HepG2 (cell line): ENCODE data around the gene KNG1. TPM values are rescaled to one million over a fixed set of nuclear protein-coding genes. Genes with fewer than 3 reads are reported as not detected.
A peak's percentile ranks its signal among the peaks of the same experiment; 100 is the strongest.

Experiments
- CEBPG ChIP-seq: IDR thresholded peaks from 2 replicates; pipeline ENCODE4 v1.6.1; 2016
- FOXJ3 ChIP-seq: sonication (generic); formaldehyde crosslinking; IDR thresholded peaks from 2 replicates; pipeline ENCODE4 v1.4.0; 2020; ENCODE audit warnings: missing genetic modification reagents, mild to moderate bottlenecking, borderline replicate concordance
- GPBP1L1 ChIP-seq: sonication (generic); formaldehyde crosslinking; IDR thresholded peaks from 2 replicates; pipeline ENCODE4 v1.5.0; 2020; ENCODE audit warnings: mild to moderate bottlenecking, missing genetic modification reagents
- HOXA9 ChIP-seq: sonication (generic); formaldehyde crosslinking; IDR thresholded peaks from 2 replicates; pipeline ENCODE4 v1.8.1; 2022; ENCODE audit warnings: missing genetic modification reagents, mild to moderate bottlenecking, moderate library complexity, borderline replicate concordance
- IRF9 ChIP-seq: sonication (generic); formaldehyde crosslinking; IDR thresholded peaks from 2 replicates; pipeline ENCODE4 v1.8.0; 2022; ENCODE audit warnings: missing genetic modification reagents, mild to moderate bottlenecking, borderline replicate concordance
- NFAT5 ChIP-seq: sonication (generic); formaldehyde crosslinking; IDR thresholded peaks from 2 replicates; pipeline ENCODE4 v1.4.0; 2020; ENCODE audit warnings: missing genetic modification reagents
- NPAS2 ChIP-seq: sonication (generic); formaldehyde crosslinking; IDR thresholded peaks from 2 replicates; pipeline ENCODE4 v1.8.0; 2022; ENCODE audit warnings: mild to moderate bottlenecking, missing genetic modification reagents, borderline replicate concordance
- RAD21 ChIP-seq: fragments of 450-650 bp; formaldehyde crosslinking; IDR thresholded peaks from 2 replicates; pipeline ENCODE4 v1.5.0; 2020; ENCODE audit warnings: mild to moderate bottlenecking
- TBX2 ChIP-seq: sonication (generic); formaldehyde crosslinking; IDR thresholded peaks from 2 replicates; pipeline ENCODE4 v1.5.0; 2020; ENCODE audit warnings: missing genetic modification reagents, mild to moderate bottlenecking, borderline replicate concordance
- ZBTB10 ChIP-seq: sonication (generic); formaldehyde crosslinking; IDR thresholded peaks from 2 replicates; pipeline ENCODE4 v1.4.0; 2020; ENCODE audit warnings: missing genetic modification reagents, borderline replicate concordance
- ZBTB37 ChIP-seq: sonication (generic); formaldehyde crosslinking; IDR thresholded peaks from 2 replicates; pipeline ENCODE4 v1.4.0; 2020; ENCODE audit warnings: mild to moderate bottlenecking, missing genetic modification reagents
- ZNF230 ChIP-seq: sonication (generic); formaldehyde crosslinking; IDR thresholded peaks from 2 replicates; pipeline ENCODE4 v1.4.0; 2020; ENCODE audit warnings: mild to moderate bottlenecking, missing genetic modification reagents
- ZNF451 ChIP-seq: sonication (generic); formaldehyde crosslinking; IDR thresholded peaks from 2 replicates; pipeline ENCODE4 v1.5.0; 2020; ENCODE audit warnings: mild to moderate bottlenecking, missing genetic modification reagents
- ZNF605 ChIP-seq: sonication (generic); formaldehyde crosslinking; IDR thresholded peaks from 2 replicates; pipeline ENCODE4 v1.8.0; 2022; ENCODE audit warnings: mild to moderate bottlenecking, missing genetic modification reagents
- ZSCAN20 ChIP-seq: sonication (generic); formaldehyde crosslinking; IDR thresholded peaks from 2 replicates; pipeline ENCODE4 v1.4.0; 2020; ENCODE audit warnings: missing genetic modification reagents, mild to moderate bottlenecking, borderline replicate concordance
- ZSCAN25 ChIP-seq: sonication (generic); formaldehyde crosslinking; IDR thresholded peaks from 2 replicates; pipeline ENCODE4 v1.8.0; 2022; ENCODE audit warnings: mild to moderate bottlenecking, missing genetic modification reagents
- polyA plus RNA-seq, 8 experiments: library from polyadenylated mRNA; depleted of rRNA in 3 of 8; stranded (reverse) in 7 of 8; unstranded in 1 of 8; fragments of >200 nt; fragmentation: Illumina TruSeq in 4 of 8; extraction: Trizol in 4 of 8; gene quantifications; 2 replicates each; pipeline versions ENCODE4 v1.2.1 to v1.2.3, GENCODE V29; 2011 to 2016; ENCODE audit warnings: low read depth in 4 of 8, missing spikeins in 1 of 8, mixed read lengths in 1 of 8; ENCODE audit not compliant: insufficient read depth in 1 of 8
- total RNA-seq, 5 experiments: library from RNA; depleted of rRNA; stranded (reverse); fragments of >200 nt; fragmentation: Illumina TruSeq; extraction: Trizol; gene quantifications; 2 replicates each; pipeline ENCODE4 v1.2.3, GENCODE V29; 2016; ENCODE audit warnings: low read depth in 1 of 5

Gene KNG1
- total and polyA plus RNA-seq, 2 of the 13 experiments (the other 11 are each of a cell fraction or from before 2014, with no cell fraction given), result 6.5 to 7.0 TPM

- TF ChIP-seq ZBTB10 (CRISPR knock-in tag) (peak; percentile 63; the same call in 1 of the 2 replicates), ZNF605 (CRISPR knock-in tag) (peak; percentile 92), FOXJ3 (CRISPR knock-in tag) (0 out of 2 replicates have a peak, but pooled peaks have one; percentile 16), HOXA9 (CRISPR knock-in tag) (0 out of 2 replicates have a peak, but pooled peaks have one; percentile 62), CEBPG (CRISPR knock-in tag) (no peak), ZSCAN25 (CRISPR knock-in tag) (0 out of 2 replicates have a peak, but pooled peaks have one; percentile 46), TBX2 (CRISPR knock-in tag) (peak; percentile 75), ZNF230 (CRISPR knock-in tag) (peak; percentile 54; the same call in 1 of the 2 replicates), NPAS2 (CRISPR knock-in tag) (no peak), IRF9 (peak; percentile 55; the same call in 1 of the 2 replicates), RAD21 (CRISPR knock-in tag) (peak; percentile 27; the same call in 1 of the 2 replicates), ZSCAN20 (CRISPR knock-in tag) (peak; percentile 37; the same call in 1 of the 2 replicates), ZNF451 (CRISPR knock-in tag) (no peak), NFAT5 (CRISPR knock-in tag) (peak; percentile 36; the same call in 1 of the 2 replicates), GPBP1L1 (no peak), ZBTB37 (CRISPR knock-in tag) (no peak)
Observed at GRCh38 chr3:186783058-186783730, 66.0 kb downstream of the KNG1 start, which contains the start of gene EIF4A2 (continued).
